HFFc6 (cell line): Measurements from ENCODE around the gene CCNL1. TPM values are rescaled to one million over a fixed set of nuclear protein-coding genes. Genes with fewer than 3 reads are reported as not detected.
"Not testable (repeated sequence)": the region's sequence is repeated elsewhere in the genome, so short reads cannot be mapped to it uniquely, and the experiment has no call there.

Experiments
- DNase-seq: peaks from one replicate; pipeline ENCODE4 v3.0.0-alpha.2; 2018
- H3K27ac Mint-ChIP-seq: 2 replicates; pipeline ENCODE4 v1.8.0; 2020; ENCODE audit warnings: mild to moderate bottlenecking, mixed read lengths
- H3K27me3 Mint-ChIP-seq: 2 replicates; pipeline ENCODE4 v1.8.0; 2021; ENCODE audit warnings: mild to moderate bottlenecking, moderate library complexity, mixed read lengths; ENCODE audit not compliant: insufficient read depth
- H3K36me3 Mint-ChIP-seq: 2 replicates; pipeline ENCODE4 v1.8.0; 2021; ENCODE audit warnings: low read depth, mixed read lengths
- H3K4me1 Mint-ChIP-seq: 2 replicates; pipeline ENCODE4 v1.8.0; 2020; ENCODE audit warnings: low read depth, mixed read lengths
- H3K4me3 Mint-ChIP-seq: 2 replicates; pipeline ENCODE4 v1.8.0; 2020; ENCODE audit warnings: mild to moderate bottlenecking, moderate library complexity, mixed read lengths
- H3K9me3 Mint-ChIP-seq: 2 replicates; pipeline ENCODE4 v1.8.0; 2020; ENCODE audit warnings: mild to moderate bottlenecking, mixed read lengths
- CTCF ChIP-seq: fragments of 200-600 bp; sonication (generic); IDR thresholded peaks from 2 replicates; pipeline ENCODE4 v1.5.0; 2021; ENCODE audit warnings: antibody characterized with exemption, mild to moderate bottlenecking
- total RNA-seq, 6 experiments: library from RNA; stranded (reverse); fragmentation: NEBNext Ultra II Directional; extraction: Animal tissue kit (Norgen Biotek cat#: 25700); gene quantifications; 2 replicates in 1 of 6; 3 replicates in 5 of 6; pipeline ENCODE4 v1.2.3, GENCODE V29; 2021

Gene CCNL1
- total RNA-seq, 6 experiments from 2014 or later, result 47.4 to 74.3 (median 65.1) TPM

- Mint-ChIP-seq H3K27me3 (peaks cover 3% of the 10 kb centered on the region; the same call in 1 of the 2 replicates), H3K36me3 (peaks cover 11% of the 10 kb centered on the region; the same call in 1 of the 2 replicates), H3K4me3 (peak overlapping the region; percentile 94), H3K27ac (peak overlapping the region; percentile 99), H3K4me1 (peaks cover 37% of the 10 kb centered on the region), H3K9me3 (peaks cover 6% of the 10 kb centered on the region; the same call in 1 of the 2 replicates)
- TF ChIP-seq CTCF, result no peak
- DNase-seq, result peak; percentile 100
These were observed 14.9 kb upstream of the CCNL1 start for GRCh38 chr3:157174649-157175498.

GRCh38 chr3:157174290-157174648 is 14.3 kb upstream of the CCNL1 start:
- peaks cover 3% of the 10 kb centered on the region; the same call in 1 of the 2 replicates for H3K27me3 Mint-ChIP-seq
- DNase-seq, result no peak
- peaks cover 37% of the 10 kb centered on the region for H3K4me1 Mint-ChIP-seq

GRCh38 chr3:157173343-157173742 is 13.4 kb upstream of the CCNL1 start:
- H3K4me3 Mint-ChIP-seq, H3K9me3 Mint-ChIP-seq, H3K27me3 Mint-ChIP-seq, DNase-seq: not testable (repeated sequence)
- H3K27ac Mint-ChIP-seq, result peak overlapping the region; percentile 99; the same call in 1 of the 2 replicates
- H3K4me1 Mint-ChIP-seq, result peaks cover 37% of the 10 kb centered on the region
- peaks cover 10% of the 10 kb centered on the region; the same call in 1 of the 2 replicates for H3K36me3 Mint-ChIP-seq

More at GRCh38 chr3:157174290-157174648, 14.3 kb upstream of the CCNL1 start:
- peaks cover 11% of the 10 kb centered on the region; the same call in 1 of the 2 replicates for H3K36me3 Mint-ChIP-seq
- H3K9me3 Mint-ChIP-seq, result peaks cover 6% of the 10 kb centered on the region; the same call in 1 of the 2 replicates
- no peak for TF ChIP-seq CTCF
- H3K4me3 Mint-ChIP-seq, result peak overlapping the region; percentile 94
- peak overlapping the region; percentile 99 for H3K27ac Mint-ChIP-seq

GRCh38 chr3:157172746-157173145 is 12.8 kb upstream of the CCNL1 start:
- peaks cover 4% of the 10 kb centered on the region; the same call in 1 of the 2 replicates for H3K36me3 Mint-ChIP-seq
- no peak for DNase-seq
- H3K27ac Mint-ChIP-seq, result peak overlapping the region; percentile 28; the same call in 1 of the 2 replicates
- H3K27me3 Mint-ChIP-seq, result peaks cover 3% of the 10 kb centered on the region; the same call in 1 of the 2 replicates
- H3K4me1 Mint-ChIP-seq, result peaks cover 35% of the 10 kb centered on the region
- H3K4me3 Mint-ChIP-seq, result no peak overlapping the region
- TF ChIP-seq CTCF, result no peak; the same call in 1 of the 2 replicates
- H3K9me3 Mint-ChIP-seq, result no peaks in the 10 kb centered on the region

- H3K27me3 Mint-ChIP-seq, result peaks cover 3% of the 10 kb centered on the region; the same call in 1 of the 2 replicates
- TF ChIP-seq CTCF, result no peak
- no peak overlapping the region for H3K4me3 Mint-ChIP-seq
- H3K9me3 Mint-ChIP-seq, result no peaks in the 10 kb centered on the region
- no peaks in the 10 kb centered on the region for H3K36me3 Mint-ChIP-seq
- peaks cover 17% of the 10 kb centered on the region for H3K4me1 Mint-ChIP-seq
- H3K27ac Mint-ChIP-seq, result no peak overlapping the region
- no peak for DNase-seq
These were observed 10.9 kb upstream of the CCNL1 start for GRCh38 chr3:157170861-157171260.
